Measurements from ENCODE around the gene NDE1. TPM values are rescaled to one million over a fixed set of nuclear protein-coding genes. Genes with fewer than 3 reads are reported as not detected.
A peak's percentile ranks its signal among the peaks of the same experiment; 100 is the strongest.

Gene NDE1
- total RNA-seq, 1 donor from 2014 or later, result 28.9 TPM

DNA sequence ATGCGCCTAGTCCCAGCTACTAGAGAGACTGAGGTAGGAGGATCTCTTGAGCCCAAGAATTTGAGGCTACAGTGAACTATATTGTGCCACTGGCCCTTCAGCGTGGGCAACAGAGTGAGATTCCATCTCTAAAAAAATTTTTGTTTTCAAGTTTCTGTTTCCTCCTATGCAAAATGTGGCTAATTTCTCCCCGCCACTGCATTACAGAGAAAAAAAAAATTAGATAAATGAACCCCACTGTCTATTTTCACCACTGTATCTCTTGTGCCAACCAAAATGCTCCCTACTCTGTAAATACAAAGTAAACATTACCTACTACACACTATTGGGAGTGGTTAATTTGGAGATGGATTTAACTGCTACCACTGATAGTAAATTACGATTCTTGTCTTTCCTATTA, 9.1 kb upstream of the NDE1 start:
- no peaks in the 10 kb centered on the region for H3K9me3 ChIP-seq
- no peak for DNase-seq
- intact Hi-C loops (cut with DNase I), result no loop called here
- ATAC-seq, result no peak
- no peak overlapping the region for H3K4me3 ChIP-seq
- H3K4me1 ChIP-seq, result peaks cover 20% of the 10 kb centered on the region
- peak overlapping the region; percentile 99 for H3K27ac ChIP-seq
- TF ChIP-seq, protein P1, sequence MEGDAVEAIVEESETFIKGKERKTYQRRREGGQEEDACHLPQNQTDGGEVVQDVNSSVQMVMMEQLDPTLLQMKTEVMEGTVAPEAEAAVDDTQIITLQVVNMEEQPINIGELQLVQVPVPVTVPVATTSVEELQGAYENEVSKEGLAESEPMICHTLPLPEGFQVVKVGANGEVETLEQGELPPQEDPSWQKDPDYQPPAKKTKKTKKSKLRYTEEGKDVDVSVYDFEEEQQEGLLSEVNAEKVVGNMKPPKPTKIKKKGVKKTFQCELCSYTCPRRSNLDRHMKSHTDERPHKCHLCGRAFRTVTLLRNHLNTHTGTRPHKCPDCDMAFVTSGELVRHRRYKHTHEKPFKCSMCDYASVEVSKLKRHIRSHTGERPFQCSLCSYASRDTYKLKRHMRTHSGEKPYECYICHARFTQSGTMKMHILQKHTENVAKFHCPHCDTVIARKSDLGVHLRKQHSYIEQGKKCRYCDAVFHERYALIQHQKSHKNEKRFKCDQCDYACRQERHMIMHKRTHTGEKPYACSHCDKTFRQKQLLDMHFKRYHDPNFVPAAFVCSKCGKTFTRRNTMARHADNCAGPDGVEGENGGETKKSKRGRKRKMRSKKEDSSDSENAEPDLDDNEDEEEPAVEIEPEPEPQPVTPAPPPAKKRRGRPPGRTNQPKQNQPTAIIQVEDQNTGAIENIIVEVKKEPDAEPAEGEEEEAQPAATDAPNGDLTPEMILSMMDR (IDR thresholded peaks at IDR 0.05), result no peak
- H3K36me3 ChIP-seq, result peaks cover 32% of the 10 kb centered on the region
- H3K27me3 ChIP-seq, result no peaks in the 10 kb centered on the region

DNA sequence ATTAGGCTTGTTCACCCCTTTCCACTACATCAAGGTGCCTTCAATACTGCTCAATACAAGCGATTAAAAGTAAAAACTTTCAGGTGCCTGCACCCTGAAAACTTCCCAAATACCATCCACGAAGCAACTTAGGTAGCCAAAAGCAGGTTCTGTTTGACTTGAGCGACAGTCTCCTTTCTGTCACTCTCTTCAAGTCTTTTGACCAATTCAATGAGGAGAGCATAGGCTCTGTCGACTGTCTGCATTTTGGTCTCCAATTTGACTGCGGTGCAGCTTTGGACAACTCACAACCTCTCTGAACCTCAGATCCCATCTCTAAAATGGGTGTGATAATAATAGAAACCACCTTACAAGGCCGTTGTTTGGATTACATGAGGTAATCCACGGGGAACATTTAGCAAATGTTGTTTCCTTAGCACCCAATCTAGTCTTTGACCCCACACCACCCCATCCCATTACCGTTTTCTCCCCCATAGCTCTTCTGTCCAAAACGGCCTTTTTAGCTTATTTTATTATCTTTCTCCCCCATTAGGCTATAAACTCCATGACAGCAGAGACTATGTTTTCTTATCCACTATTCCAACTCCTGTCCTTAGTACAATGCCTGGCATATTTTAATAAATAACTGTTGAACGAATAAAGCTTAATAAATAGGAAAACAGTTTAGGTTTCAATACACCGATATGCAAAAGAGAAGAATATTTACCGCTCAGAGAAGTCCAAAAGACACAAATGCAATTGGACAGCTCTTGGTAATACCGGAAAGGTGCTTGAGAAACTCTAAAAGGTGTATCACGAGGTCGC, 8.1 kb upstream of the NDE1 start:
- Histone ChIP-seq H3K27ac (peak overlapping the region; percentile 99), H3K9me3 (no peaks in the 10 kb centered on the region), H3K27me3 (no peaks in the 10 kb centered on the region), H3K36me3 (peaks cover 22% of the 10 kb centered on the region), H3K4me3 (peak overlapping the region; percentile 87), H3K4me1 (peaks cover 20% of the 10 kb centered on the region)
- TF ChIP-seq, protein P1 (IDR thresholded peaks at IDR 0.05), result no peak
- intact Hi-C loops (cut with DNase I), result no loop called here
- ATAC-seq, result no peak
- DNase-seq, result no peak

DNA sequence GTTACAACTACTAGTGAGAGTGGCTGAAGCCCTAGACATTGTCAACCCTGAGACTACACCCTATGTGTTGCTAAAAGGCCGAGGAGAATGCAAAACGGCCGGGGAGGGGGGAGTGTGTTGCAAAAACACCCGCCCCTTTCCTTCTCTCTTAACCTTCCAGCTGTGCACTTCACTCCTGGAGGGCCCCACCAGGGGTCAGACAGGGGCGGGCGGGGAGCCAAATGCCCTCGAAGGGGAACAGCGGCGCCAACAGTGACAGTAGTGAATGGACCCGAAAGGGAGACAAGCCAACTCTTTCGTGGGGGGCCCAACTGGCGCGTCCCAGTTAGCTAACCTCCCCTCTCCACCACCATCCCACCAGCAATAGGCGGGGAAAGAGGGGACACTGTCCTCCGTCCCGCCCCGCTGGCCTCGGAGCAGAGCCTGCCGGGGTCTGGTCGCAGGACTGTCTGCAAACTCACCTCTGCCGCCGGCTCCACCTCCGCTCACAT, 7.4 kb upstream of the NDE1 start:
- Histone ChIP-seq H3K9me3 (no peaks in the 10 kb centered on the region), H3K4me1 (peaks cover 20% of the 10 kb centered on the region), H3K4me3 (peak overlapping the region; percentile 87), H3K27me3 (no peaks in the 10 kb centered on the region), H3K27ac (peak overlapping the region; percentile 99), H3K36me3 (peaks cover 16% of the 10 kb centered on the region)
- intact Hi-C loops (cut with DNase I), result no loop called here
- TF ChIP-seq, protein P1 (IDR thresholded peaks at IDR 0.05), result peak; percentile 42
- ATAC-seq (peak; percentile 62), DNase-seq (peak; percentile 87)

DNA sequence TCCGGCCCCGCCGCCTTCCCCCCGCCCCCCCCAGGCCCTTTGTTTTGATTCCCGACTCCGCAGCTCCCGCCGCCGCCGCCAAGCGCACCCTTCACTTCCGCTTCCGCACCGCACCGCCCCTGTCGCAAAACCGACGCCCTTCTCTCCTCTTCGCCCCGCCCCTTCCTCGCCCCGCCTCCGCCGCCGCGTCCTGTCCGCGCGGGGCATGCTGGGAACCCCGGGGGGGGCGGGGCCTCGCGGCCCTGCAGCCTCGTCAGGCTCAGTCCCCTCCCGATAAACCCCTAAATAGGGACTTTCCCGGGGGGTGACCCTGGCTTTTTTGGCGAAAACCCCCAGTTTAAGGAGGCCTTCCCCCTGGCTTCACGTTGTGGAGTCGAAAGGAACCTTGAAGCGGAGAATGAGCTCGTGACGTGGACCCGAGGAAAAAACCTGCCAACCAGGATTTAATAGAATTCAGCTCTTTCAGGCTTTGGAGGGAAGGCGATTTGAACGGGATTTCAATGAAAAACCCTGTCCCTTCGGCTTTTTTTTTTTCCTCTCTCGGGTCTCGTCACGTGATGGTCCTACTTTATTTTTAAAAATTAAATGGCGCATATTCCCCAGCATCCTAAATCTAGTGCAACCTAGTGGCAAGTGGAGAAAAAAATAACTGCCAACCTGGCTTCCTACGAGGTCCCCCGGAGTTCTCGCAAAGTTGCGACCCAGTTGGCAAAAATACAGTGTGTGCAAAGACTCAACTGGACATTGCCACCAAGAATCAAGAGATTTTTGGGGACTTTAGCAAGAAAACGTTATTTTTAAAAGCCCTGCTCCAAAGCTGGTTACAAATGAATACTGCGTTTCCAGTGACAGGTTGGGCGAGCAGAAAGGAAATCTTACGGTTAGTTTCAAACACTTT, 6.7 kb upstream of the NDE1 start, which contains the start of gene MARF1:
Gene MARF1 (minus strand): TSS at position 107 of the 898 bp plus-strand sequence. CDS start 3,921 bp downstream, outside the sequence.
- H3K36me3 ChIP-seq, result peaks cover 9% of the 10 kb centered on the region
- ATAC-seq (peak; percentile 99), DNase-seq (peak; percentile 100)
- H3K27me3 ChIP-seq, result no peaks in the 10 kb centered on the region
- peak within 1 kb of the TSS; percentile 87 for H3K4me3 ChIP-seq
- H3K27ac ChIP-seq, result peak within 1 kb of the TSS; percentile 99
- H3K4me1 ChIP-seq, result peaks cover 20% of the 10 kb centered on the region
- TF ChIP-seq, protein P1 (IDR thresholded peaks at IDR 0.05), result peak; percentile 50
- no peaks in the 10 kb centered on the region for H3K9me3 ChIP-seq
- intact Hi-C loops (cut with DNase I), result no loop called here

DNA sequence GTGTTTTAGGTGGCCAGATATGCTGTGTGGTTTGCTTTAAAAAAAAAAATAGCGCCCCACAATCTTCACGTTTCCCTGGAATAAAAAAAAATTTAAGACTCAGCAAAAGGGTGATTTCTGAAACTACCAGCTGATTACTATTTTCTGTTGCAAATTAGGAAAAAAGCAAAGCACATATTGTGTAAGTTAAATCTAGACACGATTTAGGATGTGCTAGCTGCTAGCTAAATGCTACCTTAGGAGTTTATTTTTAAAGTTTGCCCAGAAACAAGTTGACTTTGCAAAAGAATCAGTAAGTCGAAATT, 6.1 kb upstream of the NDE1 start:
- Histone ChIP-seq H3K27me3 (no peaks in the 10 kb centered on the region), H3K36me3 (peaks cover 3% of the 10 kb centered on the region), H3K4me1 (peaks cover 20% of the 10 kb centered on the region), H3K4me3 (peak overlapping the region; percentile 87), H3K9me3 (no peaks in the 10 kb centered on the region), H3K27ac (peak overlapping the region; percentile 99)
- TF ChIP-seq, protein P1 (IDR thresholded peaks at IDR 0.05), result no peak
- DNase-seq (no peak), ATAC-seq (no peak)
- intact Hi-C loops (cut with DNase I), result no loop called here
